ENCODE data around the gene OR4M1.
"Not testable (repeated sequence)": the region's sequence is repeated elsewhere in the genome, so short reads cannot be mapped to it uniquely, and the experiment has no call there.

Gene OR4M1

DNA sequence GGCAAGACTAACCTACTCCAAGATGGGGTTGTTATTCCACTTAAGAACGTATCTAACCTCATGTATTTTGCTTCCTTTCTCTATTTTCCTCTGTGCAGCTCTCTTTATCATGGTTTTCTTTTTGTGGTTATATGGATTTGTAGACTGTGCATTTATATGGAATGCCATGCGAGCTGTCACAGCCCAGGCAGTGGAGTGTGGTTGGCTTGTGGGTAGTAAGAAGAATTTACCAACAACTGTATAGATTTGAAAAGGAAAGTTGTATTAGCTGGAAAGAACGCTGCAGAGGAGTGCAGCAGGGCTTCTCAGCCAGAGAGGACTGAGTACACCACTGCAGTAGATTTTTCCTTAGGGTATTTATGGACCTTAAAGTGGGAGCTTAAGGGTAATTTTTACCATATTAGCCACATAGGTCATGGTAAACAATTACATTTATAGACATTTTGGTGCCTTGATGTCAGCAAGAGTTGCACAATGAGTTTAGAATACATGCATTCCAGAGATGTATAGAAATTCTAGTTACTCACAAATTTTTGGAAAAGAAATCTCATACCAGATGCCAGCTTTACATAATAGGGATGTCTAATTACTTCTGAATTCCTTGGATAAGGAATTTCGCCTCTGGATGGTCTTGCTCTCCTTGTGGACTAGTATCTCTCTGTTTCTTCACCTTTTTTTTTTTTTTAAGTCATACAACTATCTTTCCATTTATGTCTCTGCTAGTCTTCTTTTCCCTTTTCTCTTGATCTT lies 40.0 kb downstream of the OR4M1 start:
- H3K27ac ChIP-seq (ENCODE audit: low read depth, low read length); H2AFZ ChIP-seq (ENCODE audit: low read depth, low read length, severe bottlenecking); H3K79me2 ChIP-seq (ENCODE audit: insufficient read depth, low read length); H3F3A ChIP-seq (ENCODE audit: insufficient read depth); H3K9ac ChIP-seq (ENCODE audit: low read length); H3K36me3 ChIP-seq (ENCODE audit: low read length); H3K9me2 ChIP-seq (replicated peaks; ENCODE audit: insufficient read depth, low read length); H3K27me3 ChIP-seq (ENCODE audit: low read length); H4K20me1 ChIP-seq (ENCODE audit: low read depth, low read length); H3K9me3 ChIP-seq (ENCODE audit: insufficient read depth, low read length); H3K4me2 ChIP-seq (ENCODE audit: low read depth, low read length, poor library complexity, severe bottlenecking); H3K4me3 ChIP-seq (ENCODE audit: insufficient read depth, low read length, poor library complexity, severe bottlenecking): not testable (repeated sequence)

- not testable (repeated sequence) for H3K4me3 ChIP-seq (ENCODE audit: insufficient read depth, low read length, poor library complexity, severe bottlenecking); H3K79me2 ChIP-seq (ENCODE audit: insufficient read depth, low read length); H3K36me3 ChIP-seq (ENCODE audit: low read length); H3K9ac ChIP-seq (ENCODE audit: low read length); H3K9me2 ChIP-seq (replicated peaks; ENCODE audit: insufficient read depth, low read length); H3K27me3 ChIP-seq (ENCODE audit: low read length); H2AFZ ChIP-seq (ENCODE audit: low read depth, low read length, severe bottlenecking); H4K20me1 ChIP-seq (ENCODE audit: low read depth, low read length); H3F3A ChIP-seq (ENCODE audit: insufficient read depth); H3K9me3 ChIP-seq (ENCODE audit: insufficient read depth, low read length); H3K27ac ChIP-seq (ENCODE audit: low read depth, low read length); H3K4me2 ChIP-seq (ENCODE audit: low read depth, low read length, poor library complexity, severe bottlenecking)
These were observed 46.6 kb downstream of the OR4M1 start for GRCh38 chr14:19819879-19820278.

- H3F3A ChIP-seq (ENCODE audit: insufficient read depth); H3K4me3 ChIP-seq (ENCODE audit: insufficient read depth, low read length, poor library complexity, severe bottlenecking); H3K27ac ChIP-seq (ENCODE audit: low read depth, low read length); H4K20me1 ChIP-seq (ENCODE audit: low read depth, low read length); H3K9ac ChIP-seq (ENCODE audit: low read length); H3K36me3 ChIP-seq (ENCODE audit: low read length); H3K79me2 ChIP-seq (ENCODE audit: insufficient read depth, low read length); H3K9me3 ChIP-seq (ENCODE audit: insufficient read depth, low read length); H3K9me2 ChIP-seq (replicated peaks; ENCODE audit: insufficient read depth, low read length); H3K27me3 ChIP-seq (ENCODE audit: low read length); H2AFZ ChIP-seq (ENCODE audit: low read depth, low read length, severe bottlenecking); H3K4me2 ChIP-seq (ENCODE audit: low read depth, low read length, poor library complexity, severe bottlenecking): not testable (repeated sequence)
These were observed 47.7 kb downstream of the OR4M1 start for GRCh38 chr14:19821016-19821415.

DNA sequence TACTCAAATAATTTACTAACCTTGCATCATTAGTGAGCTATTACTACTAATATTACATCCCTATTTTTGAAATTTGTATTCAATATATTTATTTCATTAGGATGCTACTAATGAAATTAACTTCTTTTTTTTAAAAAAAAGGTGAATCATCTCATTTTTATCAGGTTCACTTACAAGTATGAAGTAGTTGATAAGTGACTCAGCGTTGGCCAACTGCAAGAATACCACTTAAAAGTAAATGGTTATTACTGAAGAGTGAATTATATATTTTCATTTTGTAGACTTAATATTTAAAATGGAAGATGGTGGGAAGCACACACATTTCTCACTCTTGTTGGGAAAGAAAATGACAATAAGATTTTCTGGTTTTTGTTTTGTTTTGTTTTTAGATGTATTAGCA lies 49.9 kb downstream of the OR4M1 start:
- Histone ChIP-seq H3K36me3 (ENCODE audit: low read length) (no peaks in the 10 kb centered on the region), H3K9me2 (replicated peaks; ENCODE audit: insufficient read depth, low read length) (no peaks in the 10 kb centered on the region), H3K79me2 (ENCODE audit: insufficient read depth, low read length) (no peaks in the 10 kb centered on the region), H3K9ac (ENCODE audit: low read length) (no peak overlapping the region), H3K9me3 (ENCODE audit: insufficient read depth, low read length) (no peaks in the 10 kb centered on the region), H3F3A (ENCODE audit: insufficient read depth) (no peaks in the 10 kb centered on the region), H3K27me3 (ENCODE audit: low read length) (no peaks in the 10 kb centered on the region), H3K4me3 (ENCODE audit: insufficient read depth, low read length, poor library complexity, severe bottlenecking) (no peak overlapping the region), H4K20me1 (ENCODE audit: low read depth, low read length) (no peaks in the 10 kb centered on the region), H2AFZ (ENCODE audit: low read depth, low read length, severe bottlenecking) (no peak overlapping the region), H3K4me2 (ENCODE audit: low read depth, low read length, poor library complexity, severe bottlenecking) (no peak overlapping the region), H3K27ac (ENCODE audit: low read depth, low read length) (no peak overlapping the region)
- no peak for TF ChIP-seq EZH2phosphoT487 (conservative IDR thresholded peaks at IDR 0.05; ENCODE audit: low read length)
- TF ChIP-seq, protein P1, sequence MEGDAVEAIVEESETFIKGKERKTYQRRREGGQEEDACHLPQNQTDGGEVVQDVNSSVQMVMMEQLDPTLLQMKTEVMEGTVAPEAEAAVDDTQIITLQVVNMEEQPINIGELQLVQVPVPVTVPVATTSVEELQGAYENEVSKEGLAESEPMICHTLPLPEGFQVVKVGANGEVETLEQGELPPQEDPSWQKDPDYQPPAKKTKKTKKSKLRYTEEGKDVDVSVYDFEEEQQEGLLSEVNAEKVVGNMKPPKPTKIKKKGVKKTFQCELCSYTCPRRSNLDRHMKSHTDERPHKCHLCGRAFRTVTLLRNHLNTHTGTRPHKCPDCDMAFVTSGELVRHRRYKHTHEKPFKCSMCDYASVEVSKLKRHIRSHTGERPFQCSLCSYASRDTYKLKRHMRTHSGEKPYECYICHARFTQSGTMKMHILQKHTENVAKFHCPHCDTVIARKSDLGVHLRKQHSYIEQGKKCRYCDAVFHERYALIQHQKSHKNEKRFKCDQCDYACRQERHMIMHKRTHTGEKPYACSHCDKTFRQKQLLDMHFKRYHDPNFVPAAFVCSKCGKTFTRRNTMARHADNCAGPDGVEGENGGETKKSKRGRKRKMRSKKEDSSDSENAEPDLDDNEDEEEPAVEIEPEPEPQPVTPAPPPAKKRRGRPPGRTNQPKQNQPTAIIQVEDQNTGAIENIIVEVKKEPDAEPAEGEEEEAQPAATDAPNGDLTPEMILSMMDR (IDR thresholded peaks at IDR 0.05; ENCODE audit: insufficient read depth, low read length, poor library complexity, severe bottlenecking) = no peak

GRCh38 chr14:19823765-19824164 lies 50.5 kb downstream of the OR4M1 start:
- Histone ChIP-seq H4K20me1 (ENCODE audit: low read depth, low read length) (no peaks in the 10 kb centered on the region), H3K27me3 (ENCODE audit: low read length) (no peaks in the 10 kb centered on the region), H3K79me2 (ENCODE audit: insufficient read depth, low read length) (no peaks in the 10 kb centered on the region), H2AFZ (ENCODE audit: low read depth, low read length, severe bottlenecking) (no peak overlapping the region), H3K9me3 (ENCODE audit: insufficient read depth, low read length) (no peaks in the 10 kb centered on the region), H3K9me2 (replicated peaks; ENCODE audit: insufficient read depth, low read length) (no peaks in the 10 kb centered on the region), H3F3A (ENCODE audit: insufficient read depth) (no peaks in the 10 kb centered on the region), H3K4me2 (ENCODE audit: low read depth, low read length, poor library complexity, severe bottlenecking) (no peak overlapping the region), H3K27ac (ENCODE audit: low read depth, low read length) (no peak overlapping the region), H3K4me3 (ENCODE audit: insufficient read depth, low read length, poor library complexity, severe bottlenecking) (no peak overlapping the region), H3K36me3 (ENCODE audit: low read length) (no peaks in the 10 kb centered on the region), H3K9ac (ENCODE audit: low read length) (no peak overlapping the region)
- TF ChIP-seq, protein P1 (IDR thresholded peaks at IDR 0.05; ENCODE audit: insufficient read depth, low read length, poor library complexity, severe bottlenecking) = no peak
- no peak for TF ChIP-seq EZH2phosphoT487 (conservative IDR thresholded peaks at IDR 0.05; ENCODE audit: low read length)

DNA sequence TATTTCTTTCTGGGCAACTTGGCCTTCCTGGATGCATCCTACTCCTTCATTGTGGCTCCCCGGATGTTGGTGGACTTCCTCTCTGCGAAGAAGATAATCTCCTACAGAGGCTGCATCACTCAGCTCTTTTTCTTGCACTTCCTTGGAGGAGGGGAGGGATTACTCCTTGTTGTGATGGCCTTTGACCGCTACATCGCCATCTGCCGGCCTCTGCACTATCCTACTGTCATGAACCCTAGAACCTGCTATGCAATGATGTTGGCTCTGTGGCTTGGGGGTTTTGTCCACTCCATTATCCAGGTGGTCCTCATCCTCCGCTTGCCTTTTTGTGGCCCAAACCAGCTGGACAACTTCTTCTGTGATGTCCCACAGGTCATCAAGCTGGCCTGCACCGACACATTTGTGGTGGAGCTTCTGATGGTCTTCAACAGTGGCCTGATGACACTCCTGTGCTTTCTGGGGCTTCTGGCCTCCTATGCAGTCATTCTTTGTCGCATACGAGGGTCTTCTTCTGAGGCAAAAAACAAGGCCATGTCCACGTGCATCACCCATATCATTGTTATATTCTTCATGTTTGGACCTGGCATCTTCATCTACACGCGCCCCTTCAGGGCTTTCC lies 54.4 kb downstream of the OR4M1 start:
- not testable (repeated sequence) for H3K9ac ChIP-seq (ENCODE audit: low read length); H3K4me2 ChIP-seq (ENCODE audit: low read depth, low read length, poor library complexity, severe bottlenecking); H3K9me2 ChIP-seq (replicated peaks; ENCODE audit: insufficient read depth, low read length); H3K36me3 ChIP-seq (ENCODE audit: low read length); H3K79me2 ChIP-seq (ENCODE audit: insufficient read depth, low read length); H3F3A ChIP-seq (ENCODE audit: insufficient read depth); H3K9me3 ChIP-seq (ENCODE audit: insufficient read depth, low read length); H4K20me1 ChIP-seq (ENCODE audit: low read depth, low read length); H3K27ac ChIP-seq (ENCODE audit: low read depth, low read length); H2AFZ ChIP-seq (ENCODE audit: low read depth, low read length, severe bottlenecking); H3K4me3 ChIP-seq (ENCODE audit: insufficient read depth, low read length, poor library complexity, severe bottlenecking); H3K27me3 ChIP-seq (ENCODE audit: low read length)

All from SU-DHL-6 (cell line).